Activated CD8-positive, alpha-beta memory T cell treated with anti-CD3 and anti-CD28 coated beads for 24 hours (primary cell): ENCODE measurements around the gene MEGF9.

Experiments used
- DNase-seq: peaks from one replicate; pipeline ENCODE4 v3.0.0-alpha.2; 2020

Gene MEGF9

DNA sequence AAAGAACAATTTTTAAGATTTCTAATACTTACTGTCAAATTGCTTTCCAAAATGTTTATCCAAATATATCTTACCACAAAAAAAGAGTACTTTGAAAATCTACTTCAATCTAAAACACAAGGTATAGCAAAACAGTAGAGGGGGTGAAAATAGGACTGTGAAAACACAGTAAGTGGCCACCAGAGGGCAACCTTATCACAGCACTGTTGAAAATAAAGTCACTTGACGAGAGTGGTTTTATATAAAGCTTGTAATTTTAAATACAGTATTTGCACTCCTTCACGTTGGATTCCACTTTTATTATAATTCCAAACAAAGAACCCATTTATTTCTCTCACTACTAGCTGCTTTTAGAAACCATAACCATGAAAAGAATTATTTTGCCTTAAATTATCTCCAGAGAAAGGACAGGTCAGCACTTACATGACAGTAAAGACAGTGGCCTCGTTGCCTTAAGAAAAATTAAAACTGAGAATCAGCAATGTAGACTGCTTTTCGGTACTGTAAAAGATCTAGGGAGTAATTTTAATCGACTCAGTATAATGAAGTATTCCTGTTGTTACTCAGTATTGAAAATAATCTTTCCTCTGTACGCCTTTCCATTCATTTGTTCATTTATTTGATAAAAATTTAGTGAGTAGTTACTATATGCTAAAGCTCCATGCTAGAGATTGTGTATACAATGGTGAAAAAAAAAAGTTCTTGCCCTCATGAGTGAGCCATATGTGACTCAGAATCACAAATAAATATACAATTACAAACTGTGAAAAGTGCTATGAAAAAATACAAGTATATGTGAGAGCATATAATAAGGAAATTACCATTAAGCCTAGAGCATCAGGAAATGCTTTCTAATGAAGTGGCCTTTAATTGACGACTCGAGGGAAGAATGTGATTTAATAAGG is 94.3 kb downstream of the MEGF9 start:
- DNase-seq: peak; percentile 63

DNA sequence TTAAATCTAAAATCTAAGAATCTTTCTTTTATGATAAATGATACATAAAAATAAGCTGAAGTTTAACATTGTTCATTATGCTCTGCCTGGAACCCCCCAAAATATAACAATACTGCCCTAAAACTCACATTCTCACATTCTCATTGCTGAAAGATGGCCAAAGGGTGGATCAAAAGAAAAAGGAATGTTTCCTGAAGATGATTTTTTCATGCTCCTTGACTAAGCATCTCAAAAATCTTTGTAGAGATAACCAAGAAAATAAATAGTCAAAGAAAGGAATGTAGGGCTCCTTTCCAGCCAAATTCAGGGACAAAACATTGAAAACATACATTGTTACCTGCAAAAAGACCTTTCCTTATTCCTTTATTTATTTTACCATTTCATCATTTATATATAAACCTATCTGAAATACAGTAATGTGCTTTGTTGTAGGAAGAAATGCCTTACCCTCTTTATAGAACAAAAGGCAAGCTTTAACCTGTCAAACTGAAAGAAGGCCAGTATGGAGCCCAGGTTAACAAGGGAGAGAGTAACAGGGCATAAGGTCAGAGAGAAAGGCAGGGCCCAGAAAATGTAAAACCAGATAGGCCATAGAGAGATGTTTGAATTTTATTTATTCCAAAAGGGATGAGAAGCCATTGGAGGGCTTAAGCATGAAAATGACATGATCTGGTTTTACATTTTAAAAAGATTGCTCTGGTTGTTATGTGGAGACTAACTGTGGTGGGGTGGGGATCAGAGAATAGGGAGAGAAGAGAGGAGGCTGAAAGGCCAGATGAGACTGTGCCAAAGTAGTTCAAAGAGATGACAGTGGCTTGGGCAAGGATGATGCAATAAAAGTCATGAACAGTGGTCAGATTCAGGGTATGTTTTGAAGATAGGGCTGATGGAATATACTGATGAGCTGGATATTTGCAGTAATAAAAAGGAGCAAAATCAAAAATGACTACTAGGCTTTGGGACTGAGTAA is 97.0 kb downstream of the MEGF9 start:
- no peak for DNase-seq

GRCh38 chr9:120612218-120612617 is 102.1 kb downstream of the MEGF9 start:
- DNase-seq: no peak

DNA sequence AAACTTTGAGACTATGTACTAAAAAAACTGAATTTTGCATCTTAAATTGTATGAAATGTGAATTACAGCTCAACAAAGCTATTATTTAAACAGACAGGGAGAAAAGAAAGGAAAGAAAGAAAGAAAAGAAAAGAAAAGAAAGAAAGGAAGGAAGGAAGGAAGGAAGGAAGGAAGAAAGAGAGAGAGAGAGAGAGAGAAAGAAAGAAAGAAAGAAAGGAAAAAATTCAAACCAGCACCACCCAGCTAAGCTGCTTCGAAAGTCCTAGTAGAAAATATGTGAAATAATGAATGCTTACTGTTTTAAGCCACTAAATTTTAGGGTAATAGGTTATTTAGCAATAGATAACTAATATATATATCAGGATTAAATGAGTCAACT is 102.6 kb downstream of the MEGF9 start:
- no peak for DNase-seq

DNA sequence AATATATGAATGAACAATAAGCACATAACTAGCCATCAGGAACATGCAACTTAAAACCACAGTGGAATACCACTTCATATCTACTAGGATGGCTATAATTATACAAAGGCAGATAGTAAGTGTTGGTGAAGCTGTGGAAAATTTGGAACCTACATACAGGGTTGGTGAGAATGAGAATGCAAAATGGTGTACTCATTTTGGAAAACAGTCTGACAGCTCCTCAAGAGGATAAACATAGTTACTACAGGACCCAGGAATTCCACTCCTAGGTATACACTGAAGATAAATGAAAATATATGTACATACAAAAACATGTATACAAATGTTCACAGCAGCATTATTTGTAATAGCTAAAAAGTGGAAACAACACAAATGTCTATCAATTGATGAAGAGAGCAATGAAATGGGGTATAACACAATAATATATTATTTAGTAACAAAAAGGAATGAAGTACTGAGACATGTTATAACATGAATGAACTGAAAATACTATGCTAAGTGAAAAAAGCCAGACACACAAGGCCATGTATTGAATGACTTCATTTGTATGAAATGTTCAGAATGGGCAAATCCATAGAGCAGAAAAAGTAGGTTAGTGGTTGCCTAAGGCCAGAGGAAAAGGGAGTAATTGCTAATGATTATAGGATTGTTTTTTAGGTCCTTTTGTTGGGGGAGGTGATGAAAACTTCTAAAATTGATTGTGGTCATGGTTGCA is 103.1 kb downstream of the MEGF9 start:
- DNase-seq: no peak

DNA sequence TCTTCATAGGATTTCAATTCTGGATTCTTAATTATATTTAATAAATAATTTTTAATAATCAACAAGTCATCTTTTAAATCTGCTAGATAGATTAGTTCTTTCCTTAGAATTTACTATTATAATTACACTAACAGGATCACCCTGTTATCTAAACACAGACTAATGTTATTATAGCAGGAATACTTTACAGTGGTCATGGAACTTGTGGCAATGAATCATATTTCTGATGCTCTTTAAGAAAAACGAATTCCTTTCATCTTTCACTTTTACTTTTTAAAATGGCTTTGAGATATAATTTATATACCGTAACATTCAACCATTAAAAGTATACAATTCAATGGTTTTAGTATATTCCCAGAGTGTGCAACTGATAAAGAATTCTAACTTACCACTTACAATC is 104.6 kb downstream of the MEGF9 start:
- no peak for DNase-seq

DNA sequence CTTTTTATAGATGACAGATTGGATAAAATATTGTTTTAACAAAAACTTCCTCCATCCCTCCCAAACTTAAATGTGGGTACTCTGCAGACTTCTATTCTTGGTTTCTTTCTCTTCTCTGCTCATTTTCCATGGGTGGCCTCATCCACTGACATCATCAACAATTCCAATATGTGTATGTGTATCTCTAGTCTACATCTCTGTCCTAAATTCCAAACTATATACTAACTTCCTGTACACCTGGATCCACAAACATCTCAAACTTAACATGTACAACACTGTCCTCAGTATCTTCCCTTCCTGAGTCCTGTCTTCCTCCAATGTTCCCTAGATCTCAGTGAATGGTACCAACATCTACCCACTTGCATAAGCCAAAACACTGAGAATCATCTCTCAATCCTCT is 105.8 kb downstream of the MEGF9 start:
- DNase-seq: no peak

DNA sequence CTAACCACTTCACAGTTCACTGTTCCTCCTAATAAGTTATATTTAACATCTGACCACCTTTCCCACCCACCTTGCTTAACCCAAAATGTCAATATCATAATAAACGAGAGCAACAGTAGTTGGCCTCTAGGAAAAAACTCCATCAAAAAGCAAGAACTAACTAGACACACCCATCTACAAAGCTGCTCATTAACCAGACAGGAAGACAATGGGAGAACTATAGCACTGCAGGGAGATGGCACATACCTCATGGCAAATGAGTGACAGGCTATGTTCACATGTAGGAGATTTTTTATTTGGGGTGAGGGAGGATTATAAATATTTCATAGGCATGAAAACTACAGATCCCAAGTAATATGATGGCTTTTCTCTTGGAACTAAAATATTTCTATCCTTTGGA is 110.7 kb downstream of the MEGF9 start:
- DNase-seq: no peak

GRCh38 chr9:120603010-120603409 is 111.3 kb downstream of the MEGF9 start:
- DNase-seq: no peak

GRCh38 chr9:120593955-120594277 is 120.4 kb downstream of the MEGF9 start:
- no peak for DNase-seq

- no peak for DNase-seq
These were observed 120.9 kb downstream of the MEGF9 start for GRCh38 chr9:120593250-120593954.

DNA sequence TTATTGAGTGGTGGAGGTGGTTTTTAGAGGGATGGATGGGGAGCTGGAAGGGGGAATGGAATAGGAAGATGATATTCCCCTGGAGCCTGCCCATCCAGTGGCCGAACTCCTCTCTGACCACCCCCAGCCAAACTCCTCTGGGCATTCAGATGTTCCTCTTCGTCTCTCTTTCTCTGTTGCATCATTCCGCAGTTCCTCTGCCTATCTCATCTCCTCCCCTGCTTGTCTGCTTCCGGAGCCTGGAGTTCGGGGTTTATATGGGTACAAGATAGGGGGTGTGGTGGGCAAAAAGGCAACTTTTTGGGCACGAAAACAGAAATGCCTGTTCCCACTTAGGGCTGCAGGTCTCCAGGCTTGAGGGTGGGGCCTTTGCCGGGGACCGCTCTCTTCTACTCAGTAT is 122.1 kb downstream of the MEGF9 start:
- DNase-seq: no peak

- no peak for DNase-seq
These were observed 126.9 kb downstream of the MEGF9 start for GRCh38 chr9:120587328-120587727.

DNA sequence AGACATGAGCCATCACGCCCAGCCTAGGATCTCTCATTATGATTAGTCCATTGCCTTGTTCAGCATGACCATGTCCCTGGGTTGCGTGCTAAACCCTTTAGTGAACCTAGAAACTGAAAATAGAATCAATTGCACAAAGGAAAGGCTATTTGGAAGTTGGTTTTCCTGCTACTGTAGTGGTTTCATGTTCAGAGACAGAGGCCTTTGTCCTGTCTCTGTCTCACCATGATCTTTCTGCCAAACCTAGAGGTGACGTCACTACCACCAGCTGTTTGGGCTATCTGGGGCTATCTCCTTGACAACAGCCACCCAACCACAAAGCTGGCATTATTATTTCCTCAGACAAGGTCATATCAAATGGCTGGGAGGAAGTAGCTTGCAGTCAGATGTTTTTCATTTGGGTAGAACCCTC is 130.3 kb downstream of the MEGF9 start:
- DNase-seq: no peak

DNA sequence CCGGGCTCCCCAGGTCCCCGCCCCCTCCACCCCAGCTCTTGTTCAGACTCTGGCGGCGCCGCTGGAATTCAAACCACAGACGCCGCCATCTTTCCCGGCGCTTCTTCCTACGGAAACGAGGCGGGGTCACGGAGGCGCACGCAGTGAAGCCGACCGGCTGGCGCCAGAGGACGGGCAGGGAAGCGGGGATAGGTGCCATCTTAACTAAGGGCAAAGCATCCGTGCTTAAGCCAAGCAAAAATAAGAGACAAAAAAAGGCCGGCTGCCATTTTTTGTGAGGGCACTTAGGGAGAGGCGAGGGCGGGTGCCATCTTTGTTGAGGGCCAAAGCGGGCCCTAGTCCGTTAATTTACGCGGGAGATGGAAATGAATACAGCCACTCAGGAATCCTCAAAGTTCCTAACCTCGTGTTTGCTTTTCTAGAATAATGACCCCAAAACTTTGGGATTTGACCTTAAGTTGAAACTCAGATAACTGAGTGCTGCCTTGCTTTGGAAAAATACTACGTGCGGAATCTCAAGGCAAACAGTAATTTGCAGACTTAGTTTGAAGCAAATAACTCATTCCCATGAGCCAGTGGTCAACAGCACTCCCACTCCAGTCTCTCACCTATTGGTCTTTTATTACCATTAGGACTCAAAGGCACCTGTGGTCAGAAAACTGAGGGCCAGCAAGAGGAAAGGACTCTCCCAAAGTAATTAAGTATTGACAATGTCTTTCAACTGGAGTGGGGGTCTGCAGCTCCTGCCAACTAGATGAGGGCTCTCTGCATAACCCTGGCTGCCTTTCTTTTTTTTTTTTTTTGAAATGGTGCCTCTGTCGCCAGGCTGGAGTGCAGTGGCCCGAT is 134.0 kb downstream of the MEGF9 start, which contains the start of gene CDK5RAP2:
TSS of gene CDK5RAP2 (minus strand) at position 117 of the 846 bp plus-strand sequence. CDS start 189 bp downstream, outside the sequence.
- peak; percentile 94 for DNase-seq

DNA sequence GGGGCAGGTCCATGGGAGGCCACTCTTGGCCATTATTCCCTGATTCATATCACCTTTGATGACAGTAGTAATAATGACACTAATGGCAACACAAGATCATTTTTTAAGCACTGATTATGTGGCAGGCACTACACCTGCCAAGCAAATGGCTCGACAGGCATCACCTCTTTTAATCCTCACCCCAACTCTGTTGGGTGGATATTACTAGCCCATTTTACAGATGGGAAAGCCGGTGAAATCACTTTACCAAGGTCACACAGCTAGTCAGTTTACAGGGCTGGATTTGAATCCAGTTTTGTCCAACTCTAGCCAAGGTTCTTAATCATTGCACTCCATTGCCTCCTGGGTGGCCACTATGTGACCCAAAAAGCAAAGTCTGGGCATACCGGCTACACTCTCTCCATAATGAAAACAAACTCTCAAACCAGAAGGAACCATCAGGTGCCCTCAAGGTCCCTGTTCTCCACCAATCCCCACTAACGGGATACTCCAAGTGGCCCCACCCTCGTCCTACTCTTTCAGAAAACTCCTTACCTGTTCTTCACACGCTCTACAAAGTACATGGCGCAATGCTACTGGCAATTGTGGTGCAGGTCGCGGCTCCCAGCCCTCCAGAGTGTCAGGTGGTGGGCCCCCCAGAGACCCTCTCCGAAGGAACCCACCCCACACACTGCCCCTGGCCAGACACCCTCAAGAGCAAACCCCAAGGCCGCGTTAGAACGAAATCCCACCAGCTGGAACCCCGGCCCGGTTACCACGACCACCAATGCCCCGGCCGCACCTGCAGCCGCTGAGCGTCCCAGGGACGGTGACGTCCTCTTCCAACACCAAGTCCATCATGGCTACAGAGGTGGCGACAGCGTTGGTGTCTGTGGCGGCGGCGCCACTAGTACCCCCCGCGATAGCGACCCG is 134.9 kb downstream of the MEGF9 start:
- DNase-seq: no peak

GRCh38 chr9:120574473-120574872 is 139.8 kb downstream of the MEGF9 start:
- DNase-seq: no peak

GRCh38 chr9:120572472-120572871 is 141.8 kb downstream of the MEGF9 start:
- DNase-seq: no peak

DNA sequence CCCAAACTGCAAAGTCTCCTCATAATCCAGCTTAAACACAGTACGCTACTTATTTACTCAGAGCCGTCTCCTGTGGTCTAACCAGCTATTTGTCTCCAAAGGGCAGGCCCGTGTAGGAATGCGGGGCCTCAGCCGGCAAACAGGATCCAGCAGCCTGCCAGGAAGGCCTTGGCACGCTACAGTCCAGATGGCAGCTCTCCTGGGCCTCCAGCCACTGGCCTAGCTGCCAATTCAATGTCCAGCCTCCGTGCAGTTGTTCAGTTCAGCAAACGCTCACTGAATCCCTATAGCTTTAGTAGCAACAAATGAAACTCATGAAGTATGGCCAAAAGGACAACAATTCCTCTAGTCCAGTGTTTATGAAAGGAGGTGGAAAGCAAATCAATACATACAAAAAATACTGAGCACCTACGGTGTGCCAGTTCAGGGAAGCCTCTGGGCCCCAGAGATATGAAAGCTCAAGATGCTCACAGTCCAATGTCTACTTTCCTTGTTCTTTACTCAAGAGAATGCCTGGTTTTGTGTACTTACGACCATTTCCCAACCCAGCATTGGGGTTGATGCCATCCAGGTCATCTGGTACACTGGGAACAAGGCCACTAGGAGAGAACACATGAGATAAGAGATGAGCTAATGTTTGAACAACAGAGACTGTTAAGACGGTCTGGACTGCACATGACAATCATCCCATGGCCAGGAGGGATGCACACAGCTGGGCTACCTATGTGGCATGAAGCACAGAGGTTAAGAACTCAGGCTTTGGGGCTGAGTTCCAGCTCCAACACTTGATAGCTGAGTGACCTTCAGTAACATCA is 142.6 kb downstream of the MEGF9 start:
- no peak for DNase-seq
